ENCODE results near the gene MGLL. TPM values are rescaled to one million over a fixed set of nuclear protein-coding genes. Genes with fewer than 3 reads are reported as not detected.

The MGLL gene
- total RNA-seq, 1 donor: 18.1 TPM

GRCh38 chr3:127824151-127824825 is 2.0 kb upstream of the MGLL start:
- H3K4me3 ChIP-seq (ENCODE audit: insufficient read depth, low read length): no peak overlapping the region
- peaks cover under 1% of the 10 kb centered on the region for H3K36me3 ChIP-seq (ENCODE audit: insufficient read depth, low read length)
- H3K4me1 ChIP-seq (ENCODE audit: insufficient read depth, low read length): peaks cover 13% of the 10 kb centered on the region
- no peaks in the 10 kb centered on the region for H3K27me3 ChIP-seq (ENCODE audit: insufficient read depth, low read length)
- H4K20me1 ChIP-seq (ENCODE audit: insufficient read depth, low read length): no peaks in the 10 kb centered on the region
- DNase-seq (ENCODE audit: insufficient read length, low spot score, missing footprints): no peak
- H3K27ac ChIP-seq (ENCODE audit: low read depth, low read length): no peak overlapping the region
- H3K9me3 ChIP-seq (ENCODE audit: low read depth, low read length): no peaks in the 10 kb centered on the region
- peaks cover 29% of the 10 kb centered on the region for H3K79me2 ChIP-seq (ENCODE audit: insufficient read depth, low read length)
- H2AFZ ChIP-seq (ENCODE audit: low read length): no peak overlapping the region
- no peak for TF ChIP-seq CTCF (IDR thresholded peaks at IDR 0.05; ENCODE audit: extremely low read depth, low read depth, low read length)
- no peak overlapping the region for H3K4me2 ChIP-seq (ENCODE audit: insufficient read depth, low read length)

- DNase-seq (ENCODE audit: insufficient read length, low spot score, missing footprints): no peak
- no peaks in the 10 kb centered on the region for H4K20me1 ChIP-seq (ENCODE audit: insufficient read depth, low read length)
- peak overlapping the region; percentile 92 for H3K4me3 ChIP-seq (ENCODE audit: insufficient read depth, low read length)
- H2AFZ ChIP-seq (ENCODE audit: low read length): peak overlapping the region; percentile 74
- no peaks in the 10 kb centered on the region for H3K9me3 ChIP-seq (ENCODE audit: low read depth, low read length)
- H3K79me2 ChIP-seq (ENCODE audit: insufficient read depth, low read length): peaks cover 35% of the 10 kb centered on the region
- H3K36me3 ChIP-seq (ENCODE audit: insufficient read depth, low read length): peaks cover 7% of the 10 kb centered on the region
- H3K27ac ChIP-seq (ENCODE audit: low read depth, low read length): no peak overlapping the region
- H3K4me2 ChIP-seq (ENCODE audit: insufficient read depth, low read length): peak overlapping the region; percentile 91
- H3K27me3 ChIP-seq (ENCODE audit: insufficient read depth, low read length): no peaks in the 10 kb centered on the region
- H3K4me1 ChIP-seq (ENCODE audit: insufficient read depth, low read length): peaks cover 13% of the 10 kb centered on the region
- TF ChIP-seq CTCF (IDR thresholded peaks at IDR 0.05; ENCODE audit: extremely low read depth, low read depth, low read length): no peak
Observed at GRCh38 chr3:127823426-127823857, 1.1 kb upstream of the MGLL start.

- H4K20me1 ChIP-seq (ENCODE audit: insufficient read depth, low read length): no peaks in the 10 kb centered on the region
- H3K4me1 ChIP-seq (ENCODE audit: insufficient read depth, low read length): peaks cover 13% of the 10 kb centered on the region
- peak overlapping the region; percentile 51 for H3K27ac ChIP-seq (ENCODE audit: low read depth, low read length)
- H3K9me3 ChIP-seq (ENCODE audit: low read depth, low read length): no peaks in the 10 kb centered on the region
- H3K4me2 ChIP-seq (ENCODE audit: insufficient read depth, low read length): peak overlapping the region; percentile 91
- no peak for TF ChIP-seq CTCF (IDR thresholded peaks at IDR 0.05; ENCODE audit: extremely low read depth, low read depth, low read length)
- DNase-seq (ENCODE audit: insufficient read length, low spot score, missing footprints): peak; percentile 91
- H3K4me3 ChIP-seq (ENCODE audit: insufficient read depth, low read length): peak overlapping the region; percentile 92
- H3K79me2 ChIP-seq (ENCODE audit: insufficient read depth, low read length): peaks cover 36% of the 10 kb centered on the region
- peak overlapping the region; percentile 92 for H2AFZ ChIP-seq (ENCODE audit: low read length)
- peaks cover 10% of the 10 kb centered on the region for H3K36me3 ChIP-seq (ENCODE audit: insufficient read depth, low read length)
- H3K27me3 ChIP-seq (ENCODE audit: insufficient read depth, low read length): no peaks in the 10 kb centered on the region
Observed at GRCh38 chr3:127822682-127823425, 539 bp upstream of the MGLL start.

- H2AFZ ChIP-seq (ENCODE audit: low read length): no peak overlapping the region
- no peak for DNase-seq (ENCODE audit: insufficient read length, low spot score, missing footprints)
- peaks cover 49% of the 10 kb centered on the region for H3K79me2 ChIP-seq (ENCODE audit: insufficient read depth, low read length)
- no peaks in the 10 kb centered on the region for H3K27me3 ChIP-seq (ENCODE audit: insufficient read depth, low read length)
- no peak overlapping the region for H3K27ac ChIP-seq (ENCODE audit: low read depth, low read length)
- no peak for TF ChIP-seq CTCF (IDR thresholded peaks at IDR 0.05; ENCODE audit: extremely low read depth, low read depth, low read length)
- no peaks in the 10 kb centered on the region for H3K9me3 ChIP-seq (ENCODE audit: low read depth, low read length)
- H4K20me1 ChIP-seq (ENCODE audit: insufficient read depth, low read length): no peaks in the 10 kb centered on the region
- peaks cover 10% of the 10 kb centered on the region for H3K36me3 ChIP-seq (ENCODE audit: insufficient read depth, low read length)
- peak overlapping the region; percentile 91 for H3K4me2 ChIP-seq (ENCODE audit: insufficient read depth, low read length)
- peak overlapping the region; percentile 92 for H3K4me3 ChIP-seq (ENCODE audit: insufficient read depth, low read length)
- peaks cover 22% of the 10 kb centered on the region for H3K4me1 ChIP-seq (ENCODE audit: insufficient read depth, low read length)
Observed at GRCh38 chr3:127821394-127821793, 921 bp downstream of the MGLL start.
